Glomerular endothelial cell (primary cell): Measurements from ENCODE around the gene ZFY. TPM values are rescaled to one million over a fixed set of nuclear protein-coding genes. Genes with fewer than 3 reads are reported as not detected.

Experiments used
- DNase-seq: peaks from one replicate; pipeline ENCODE4 v3.0.0-alpha.2; 2011; ENCODE audit warnings: low read depth, low spot score; ENCODE audit errors: extremely low read depth
- total RNA-seq: library from RNA; depleted of rRNA; stranded (reverse); fragments of >200 nt; gene quantifications from 2 replicates; pipeline ENCODE4 v1.2.3, GENCODE V29; 2015

The ZFY gene
- not detected in 2 replicates for total RNA-seq

GRCh38 chrY:2934861-2935715 lies at the start of gene ZFY:
Gene ZFY (plus strand): TSS chrY:2935381. CDS start chrY:2953937, 18,556 bp downstream.
- no peak for DNase-seq

GRCh38 chrY:2885880-2886279 lies 49.3 kb upstream of the ZFY start:
- no peak for DNase-seq

- DNase-seq: no peak
These were observed 47.8 kb upstream of the ZFY start for GRCh38 chrY:2887386-2887785.

GRCh38 chrY:2887955-2888354 lies 47.2 kb upstream of the ZFY start:
- no peak for DNase-seq

- DNase-seq: no peak
These were observed 41.7 kb upstream of the ZFY start for GRCh38 chrY:2893471-2893870.

GRCh38 chrY:2896050-2896449 lies 39.1 kb upstream of the ZFY start:
- no peak for DNase-seq

GRCh38 chrY:2907356-2907755 lies 27.8 kb upstream of the ZFY start:
- DNase-seq: no peak

- no peak for DNase-seq
These were observed 21.9 kb upstream of the ZFY start for GRCh38 chrY:2913066-2913815.

- DNase-seq: no peak
These were observed 1.1 kb upstream of the ZFY start for GRCh38 chrY:2934078-2934477.

- DNase-seq: no peak
These were observed 695 bp downstream of the ZFY start for GRCh38 chrY:2935716-2936435.

- DNase-seq: no peak
These were observed 1.2 kb downstream of the ZFY start for GRCh38 chrY:2936436-2936750.

- no peak for DNase-seq
These were observed 2.0 kb downstream of the ZFY start for GRCh38 chrY:2937149-2937548.

- no peak for DNase-seq
These were observed 14.5 kb downstream of the ZFY start for GRCh38 chrY:2949590-2950252.

GRCh38 chrY:2950655-2951054 lies 15.5 kb downstream of the ZFY start:
- no peak for DNase-seq

- no peak for DNase-seq
These were observed 17.7 kb downstream of the ZFY start for GRCh38 chrY:2952912-2953311.

GRCh38 chrY:2954735-2955134 lies 19.6 kb downstream of the ZFY start:
- no peak for DNase-seq

- no peak for DNase-seq
These were observed 20.4 kb downstream of the ZFY start for GRCh38 chrY:2955561-2955960.

GRCh38 chrY:2962061-2962460 lies 26.9 kb downstream of the ZFY start:
- no peak for DNase-seq

- no peak for DNase-seq
These were observed 29.6 kb downstream of the ZFY start for GRCh38 chrY:2964814-2965213.

- DNase-seq: no peak
These were observed 30.4 kb downstream of the ZFY start for GRCh38 chrY:2965629-2966028.

GRCh38 chrY:2969561-2969960 lies 34.4 kb downstream of the ZFY start:
- DNase-seq: no peak
